ENCODE data around the gene DPF1.
"Not testable (repeated sequence)": the region's sequence is repeated elsewhere in the genome, so short reads cannot be mapped to it uniquely, and the experiment has no call there.

DPF1 gene

GRCh38 chr19:38224014-38224862 is at the start of gene DPF1:
DPF1 (minus strand) TSS chr19:38224222; CDS start chr19:38224142, 80 bp downstream.
- peak; percentile 90 for DNase-seq (ENCODE audit: low spot score)

GRCh38 chr19:38273499-38273898 is 49.5 kb upstream of the DPF1 start:
- DNase-seq (ENCODE audit: low spot score) = no peak

DNA sequence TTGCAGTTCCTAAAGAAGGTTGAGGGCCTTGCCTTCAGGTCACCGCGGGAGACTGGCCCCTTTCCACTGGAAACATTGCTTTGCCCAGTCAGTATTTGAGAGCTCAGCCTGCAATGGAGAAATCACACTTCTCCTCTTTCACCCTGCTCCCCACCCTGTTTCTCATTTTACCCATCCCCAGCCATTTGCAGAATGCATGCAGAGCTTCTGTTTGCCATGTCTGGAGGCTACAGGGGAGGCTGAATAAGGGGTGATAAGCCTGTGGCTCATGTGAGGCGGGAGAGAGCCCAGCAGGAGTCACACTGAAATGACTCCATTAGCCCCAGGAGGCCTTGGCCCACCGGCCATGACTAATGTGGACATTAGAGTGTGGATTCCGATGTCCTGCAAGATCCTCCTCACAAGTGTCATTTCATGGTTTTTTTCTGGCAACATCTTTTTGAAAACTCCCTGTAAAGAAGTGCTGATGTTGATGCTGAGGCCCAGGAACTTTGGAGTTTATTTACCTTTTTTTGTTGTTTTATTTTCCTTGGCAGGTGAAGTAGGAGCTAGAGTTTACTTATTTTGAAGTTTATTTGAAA is 46.7 kb upstream of the DPF1 start:
- DNase-seq (ENCODE audit: low spot score) = no peak

DNA sequence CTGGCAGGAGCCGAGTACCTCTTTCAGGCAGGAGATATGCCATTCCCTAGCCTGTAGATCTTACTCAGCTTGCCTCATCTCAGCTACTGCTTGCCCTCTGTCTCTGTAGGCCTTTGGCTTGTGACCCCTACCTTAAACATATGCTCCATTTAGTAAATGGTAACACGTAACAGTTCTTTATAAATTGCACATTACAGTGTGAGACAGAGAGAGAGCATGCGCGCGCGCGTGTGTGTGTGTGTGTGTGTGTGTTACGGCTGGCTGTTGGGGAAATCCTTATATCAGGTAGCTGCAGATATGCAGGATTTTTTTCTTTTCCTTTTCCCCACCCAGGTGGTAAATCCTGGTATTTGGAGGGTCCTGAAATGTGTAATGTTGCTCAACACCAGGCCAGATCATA is 44.5 kb upstream of the DPF1 start:
- no peak for DNase-seq (ENCODE audit: low spot score)

DNA sequence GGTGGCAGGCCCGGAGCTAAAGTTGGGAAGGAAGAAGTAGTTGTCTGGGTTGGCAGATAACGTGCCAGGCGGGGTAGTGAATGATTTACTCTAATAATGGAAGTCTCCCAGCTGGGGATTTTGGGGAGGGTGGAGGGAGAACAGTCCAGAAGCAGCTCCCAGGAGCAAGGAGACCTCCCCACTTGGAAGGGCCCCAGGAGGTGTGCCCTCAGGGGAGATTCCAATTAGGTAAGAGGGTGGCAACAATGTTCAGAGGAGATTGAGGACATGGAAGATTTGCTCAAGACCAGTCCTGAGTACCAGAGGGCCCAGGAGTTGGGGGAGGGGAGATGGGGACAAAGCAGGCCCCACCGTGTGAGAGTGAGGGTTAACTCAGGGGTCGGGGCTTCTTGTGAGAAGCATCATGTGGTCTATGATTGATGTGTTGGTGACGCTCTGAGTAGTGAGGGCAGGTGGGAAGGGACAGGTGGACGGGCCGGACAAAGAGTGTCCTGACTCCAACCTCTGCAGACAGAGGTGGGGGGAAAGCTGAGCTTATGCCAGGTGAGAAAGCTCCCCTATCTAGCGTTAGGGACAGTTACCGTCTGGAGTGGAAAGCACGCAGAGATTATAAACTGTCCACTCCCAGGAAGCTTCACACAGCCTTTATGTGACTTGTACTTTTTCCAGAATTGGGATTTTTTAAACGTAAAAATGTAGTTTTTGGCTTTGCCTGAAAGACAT is 43.9 kb upstream of the DPF1 start:
- no peak for DNase-seq (ENCODE audit: low spot score)

GRCh38 chr19:38266981-38267597 is 43.1 kb upstream of the DPF1 start:
- no peak for DNase-seq (ENCODE audit: low spot score)

GRCh38 chr19:38265921-38266429 is 42.0 kb upstream of the DPF1 start:
- DNase-seq (ENCODE audit: low spot score) = no peak

DNA sequence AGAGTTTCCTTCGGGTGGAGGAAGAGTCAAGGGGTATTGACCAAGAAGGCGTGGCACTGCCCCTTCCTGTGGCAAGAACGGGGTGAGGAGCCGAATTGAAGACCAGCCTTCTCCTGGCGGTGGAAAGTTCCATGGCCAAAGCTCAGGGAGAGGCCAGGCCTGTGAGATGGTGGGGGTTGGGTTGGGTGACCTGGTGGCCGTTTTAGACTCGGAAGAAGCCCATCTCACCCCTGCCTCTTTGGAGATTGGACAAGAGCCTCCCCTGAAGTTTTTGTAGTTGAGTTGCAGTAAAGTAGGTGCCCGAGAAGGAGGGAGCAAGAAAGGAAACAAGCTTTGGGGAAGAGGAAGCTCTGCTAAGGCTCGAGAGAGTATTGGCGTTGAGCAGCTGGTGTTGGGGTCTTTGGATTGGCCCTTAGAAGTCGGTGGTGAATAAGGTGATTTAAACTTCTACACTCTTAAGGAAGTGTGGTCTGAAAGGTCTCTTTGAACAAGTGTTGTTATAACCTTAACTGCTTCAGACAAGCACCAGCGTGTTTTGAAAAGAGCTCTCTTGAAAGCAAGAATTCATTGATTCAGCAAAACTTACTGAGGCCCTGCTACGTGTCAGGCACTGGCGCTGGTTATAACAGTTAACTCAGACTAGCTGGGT is 41.3 kb upstream of the DPF1 start:
- peak; percentile 48 for DNase-seq (ENCODE audit: low spot score)

DNA sequence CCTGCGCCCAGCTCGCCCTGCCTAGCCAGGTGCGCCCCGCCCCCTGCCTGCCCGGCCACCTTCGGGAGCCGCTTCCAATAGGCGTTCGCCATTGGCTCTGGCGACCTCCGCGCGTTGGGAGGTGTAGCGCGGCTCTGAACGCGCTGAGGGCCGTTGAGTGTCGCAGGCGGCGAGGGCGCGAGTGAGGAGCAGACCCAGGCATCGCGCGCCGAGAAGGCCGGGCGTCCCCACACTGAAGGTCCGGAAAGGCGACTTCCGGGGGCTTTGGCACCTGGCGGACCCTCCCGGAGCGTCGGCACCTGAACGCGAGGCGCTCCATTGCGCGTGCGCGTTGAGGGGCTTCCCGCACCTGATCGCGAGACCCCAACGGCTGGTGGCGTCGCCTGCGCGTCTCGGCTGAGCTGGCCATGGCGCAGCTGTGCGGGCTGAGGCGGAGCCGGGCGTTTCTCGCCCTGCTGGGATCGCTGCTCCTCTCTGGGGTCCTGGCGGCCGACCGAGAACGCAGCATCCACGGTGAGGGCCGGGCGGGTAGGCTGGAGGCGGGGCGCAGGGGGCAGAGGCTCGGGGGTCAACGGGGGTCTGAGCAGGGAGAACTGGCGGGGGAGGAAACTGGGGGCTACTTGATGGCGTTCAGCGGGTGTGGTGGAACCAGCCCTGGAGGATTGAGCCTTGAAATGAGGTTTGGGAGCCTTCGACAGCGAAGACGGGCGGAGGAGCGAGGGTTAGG is 40.6 kb upstream of the DPF1 start, which contains the start of gene SPINT2:
Gene SPINT2, plus strand, starts transcription at position 88 of the 727 bp plus-strand sequence. Its CDS starts 320 bp downstream, at position 408.
- peak; percentile 78 for DNase-seq (ENCODE audit: low spot score)

- DNase-seq (ENCODE audit: low spot score) = peak; percentile 94
These were observed 39.9 kb upstream of the DPF1 start for GRCh38 chr19:38263689-38264485.

GRCh38 chr19:38262585-38263268 is 38.7 kb upstream of the DPF1 start:
- DNase-seq (ENCODE audit: low spot score) = no peak

- DNase-seq (ENCODE audit: low spot score) = not testable (repeated sequence)
These were observed 37.9 kb upstream of the DPF1 start for GRCh38 chr19:38261942-38262341.

- no peak for DNase-seq (ENCODE audit: low spot score)
These were observed 31.5 kb upstream of the DPF1 start for GRCh38 chr19:38255383-38256014.

- no peak for DNase-seq (ENCODE audit: low spot score)
These were observed 29.8 kb upstream of the DPF1 start for GRCh38 chr19:38253788-38254187.

GRCh38 chr19:38252941-38253691 is 29.1 kb upstream of the DPF1 start:
- DNase-seq (ENCODE audit: low spot score) = no peak

DNA sequence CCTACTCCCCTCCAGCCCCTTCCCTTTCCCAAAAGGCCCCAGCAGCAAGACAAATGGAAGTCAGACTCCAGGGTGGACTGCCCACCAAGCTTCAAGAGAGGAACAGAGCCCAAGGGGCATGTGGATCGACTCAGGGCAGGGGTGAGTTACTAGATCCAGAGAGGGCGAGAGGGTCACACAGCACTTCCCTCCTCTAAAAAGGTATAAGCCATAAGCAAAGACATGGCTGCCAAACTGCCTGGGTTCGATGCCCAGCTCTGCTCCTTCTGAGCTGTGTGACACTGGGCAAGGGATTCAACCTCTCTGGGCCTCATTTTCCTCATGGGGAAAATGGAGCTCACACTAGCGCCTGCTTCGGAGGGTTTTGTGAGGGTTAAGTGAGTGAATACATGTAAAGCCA is 28.4 kb upstream of the DPF1 start:
- DNase-seq (ENCODE audit: low spot score) = no peak

DNA sequence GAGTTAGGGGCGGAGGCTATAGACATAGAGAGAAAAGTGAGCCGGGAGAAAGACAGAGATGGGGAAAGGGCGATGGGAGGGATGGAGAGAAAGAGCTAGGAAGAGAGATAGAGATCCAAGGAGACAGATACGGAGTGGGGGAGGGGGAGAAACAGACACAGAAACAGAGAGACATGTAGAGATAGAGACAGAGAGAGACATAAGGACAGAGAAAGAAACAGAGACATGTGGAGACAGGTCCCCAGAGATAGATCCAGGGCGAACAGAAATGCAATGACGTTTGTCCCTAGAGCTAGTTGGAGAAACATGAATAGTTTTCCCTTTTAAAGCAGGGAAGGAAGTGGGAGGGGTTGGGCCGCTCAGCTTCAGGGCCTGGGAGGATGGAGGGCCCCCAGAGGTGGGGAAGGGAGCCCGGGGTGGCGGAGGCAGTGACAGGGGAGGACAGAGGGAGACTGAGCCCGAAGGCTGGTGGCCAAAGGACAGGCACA is 27.6 kb upstream of the DPF1 start:
- no peak for DNase-seq (ENCODE audit: low spot score)
